GM18499 (cell line): Measurements from ENCODE around the gene RBMS3.
"Not testable (repeated sequence)": the region's sequence is repeated elsewhere in the genome, so short reads cannot be mapped to it uniquely, and the experiment has no call there.

ENCODE experiments used
- ATAC-seq: cut with Tn5 transposase; IDR thresholded peaks from one replicate; pipeline ENCODE4 v1.9.1; 2021; ENCODE audit warnings: moderate number of reproducible peaks; ENCODE audit not compliant: insufficient read depth, unreplicated experiment

RBMS3 gene

DNA sequence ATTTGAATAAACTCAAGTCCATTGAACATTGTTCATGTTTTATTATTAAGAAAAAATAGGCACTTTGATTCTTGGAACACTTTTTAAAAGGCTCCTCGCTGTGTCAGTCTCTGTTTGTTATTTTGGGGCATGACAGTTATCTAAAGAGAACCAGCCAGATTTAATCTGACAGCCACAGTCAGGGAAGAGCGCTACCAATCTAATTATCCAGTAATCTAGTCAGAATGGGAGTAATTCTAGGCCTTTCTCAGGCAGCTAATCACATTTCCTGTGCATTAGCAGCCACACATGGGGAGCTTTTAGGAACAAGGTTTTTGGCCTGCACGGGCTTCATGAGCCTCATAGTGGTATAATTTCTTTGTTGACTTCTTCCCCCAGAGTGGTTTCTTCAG, 362.2 kb downstream of the RBMS3 start:
- no peak for ATAC-seq

DNA sequence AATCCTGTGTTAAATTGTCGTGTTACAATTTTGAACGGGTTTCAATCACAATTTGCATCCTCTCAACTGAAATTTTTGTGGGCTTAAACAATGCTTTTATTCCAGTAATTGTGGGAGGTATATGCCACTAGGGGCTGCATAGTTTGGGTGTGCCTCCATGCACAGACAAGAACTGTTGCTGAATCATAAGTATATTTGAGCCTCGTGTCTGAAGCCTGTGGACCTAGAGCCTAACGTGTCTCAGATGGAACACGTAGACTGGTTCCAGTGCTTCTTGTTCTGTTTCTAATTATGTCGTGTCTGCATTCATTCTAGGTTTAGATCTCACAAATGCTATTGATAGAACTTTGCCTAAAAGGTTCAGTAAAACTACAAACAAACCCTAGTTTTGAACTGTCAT, 363.4 kb downstream of the RBMS3 start:
- no peak for ATAC-seq

DNA sequence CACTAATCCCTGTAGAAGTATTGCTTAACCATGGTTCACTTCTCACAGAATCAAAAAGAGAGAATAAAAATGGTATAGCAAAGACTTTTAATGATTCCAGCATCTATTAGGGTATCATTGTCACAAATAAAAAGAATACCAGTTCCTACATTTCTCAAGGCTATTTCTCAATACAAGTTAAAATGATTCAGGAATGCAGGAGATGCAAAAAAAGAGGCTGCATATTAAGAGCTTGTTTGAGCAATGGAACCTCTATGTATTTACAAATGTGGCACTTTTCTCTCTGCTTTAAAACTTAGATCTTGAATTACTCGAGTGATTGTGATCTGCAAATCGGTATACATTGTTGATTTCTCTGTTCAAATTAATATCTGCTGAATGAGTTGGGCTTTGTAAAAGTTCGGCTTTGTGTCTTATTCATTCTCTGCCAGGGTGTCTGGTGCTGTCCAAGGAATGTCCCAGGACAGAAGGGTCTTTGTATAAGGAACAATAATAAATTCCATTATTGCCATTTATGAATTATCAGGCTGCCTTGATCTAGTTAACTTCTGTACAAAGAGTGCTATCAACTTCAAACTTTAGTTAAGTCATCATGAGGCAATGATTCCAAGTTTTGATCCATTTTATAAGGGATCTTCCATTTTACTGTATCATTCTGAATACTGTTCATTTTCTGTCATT, 364.2 kb downstream of the RBMS3 start:
- no peak for ATAC-seq

DNA sequence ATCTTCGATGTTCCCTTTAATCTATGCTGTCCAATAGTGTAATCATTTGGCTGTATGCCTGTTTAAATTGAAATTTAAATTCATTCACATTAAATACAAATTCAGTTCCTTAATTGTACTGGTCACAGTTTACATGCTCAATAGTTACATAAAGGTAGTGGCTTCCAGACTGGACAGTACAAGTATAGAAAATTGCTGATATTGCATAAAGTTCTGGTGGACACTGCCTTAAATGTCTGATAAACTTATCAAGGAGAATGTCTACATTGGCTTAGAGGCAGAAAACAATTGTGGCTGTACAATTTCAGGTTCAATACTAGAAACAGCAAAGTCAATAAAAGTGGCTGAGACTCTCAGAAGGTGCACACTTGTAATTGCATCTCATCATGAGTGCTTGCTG, 365.2 kb downstream of the RBMS3 start:
- ATAC-seq = no peak

DNA sequence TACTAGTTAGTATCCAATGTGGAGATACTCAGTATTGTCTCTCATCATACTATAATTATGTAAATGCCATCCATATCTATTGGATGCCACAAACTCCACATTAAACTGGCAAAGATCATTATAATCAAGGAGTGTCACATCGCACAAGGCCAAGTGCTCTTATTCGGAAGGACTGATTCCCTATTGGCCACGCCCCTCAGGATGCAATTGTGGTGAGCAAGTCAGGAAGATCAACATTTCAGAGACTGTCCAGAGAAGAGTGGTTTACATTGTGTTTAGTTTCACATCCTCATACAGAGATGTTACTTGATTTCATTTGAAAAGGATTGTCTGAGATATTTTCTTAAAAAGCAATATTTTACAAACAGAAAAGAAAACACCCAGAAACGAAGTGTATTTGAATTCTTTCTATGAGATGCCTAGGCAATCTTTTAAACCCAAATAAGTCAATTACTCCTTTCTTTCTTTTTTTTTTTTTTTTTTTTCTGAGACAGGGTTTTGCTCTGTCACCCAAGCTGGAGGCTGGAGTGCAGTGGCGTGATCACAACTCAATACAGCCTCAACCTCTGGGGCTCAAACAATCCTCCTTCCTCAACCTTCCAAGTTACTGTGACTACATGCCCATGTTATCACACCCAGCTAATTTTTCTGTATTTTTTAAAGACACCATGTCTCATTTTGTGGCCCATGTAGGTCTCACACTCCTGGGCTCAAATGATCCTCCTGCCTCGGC, 369.1 kb downstream of the RBMS3 start:
- ATAC-seq = peak; percentile 75

DNA sequence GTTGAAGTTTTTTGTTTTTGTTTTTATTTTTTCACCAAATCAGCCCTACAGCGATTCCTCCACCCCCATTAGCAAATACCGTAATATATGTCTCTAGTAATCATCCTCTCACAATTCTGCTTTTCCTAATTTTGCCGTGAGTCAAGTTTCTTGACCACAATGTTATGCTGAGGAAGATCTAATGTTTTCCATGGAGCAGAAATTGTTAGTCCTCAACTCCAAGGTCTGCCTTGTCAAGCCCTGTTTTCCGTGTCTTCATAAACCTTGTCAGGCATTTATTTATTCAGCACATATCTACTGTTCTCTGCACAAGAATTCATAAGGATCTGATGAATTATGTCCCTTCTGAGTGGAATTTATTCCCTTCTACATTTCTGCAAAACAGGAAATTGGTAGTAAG, 372.8 kb downstream of the RBMS3 start:
- ATAC-seq = no peak

DNA sequence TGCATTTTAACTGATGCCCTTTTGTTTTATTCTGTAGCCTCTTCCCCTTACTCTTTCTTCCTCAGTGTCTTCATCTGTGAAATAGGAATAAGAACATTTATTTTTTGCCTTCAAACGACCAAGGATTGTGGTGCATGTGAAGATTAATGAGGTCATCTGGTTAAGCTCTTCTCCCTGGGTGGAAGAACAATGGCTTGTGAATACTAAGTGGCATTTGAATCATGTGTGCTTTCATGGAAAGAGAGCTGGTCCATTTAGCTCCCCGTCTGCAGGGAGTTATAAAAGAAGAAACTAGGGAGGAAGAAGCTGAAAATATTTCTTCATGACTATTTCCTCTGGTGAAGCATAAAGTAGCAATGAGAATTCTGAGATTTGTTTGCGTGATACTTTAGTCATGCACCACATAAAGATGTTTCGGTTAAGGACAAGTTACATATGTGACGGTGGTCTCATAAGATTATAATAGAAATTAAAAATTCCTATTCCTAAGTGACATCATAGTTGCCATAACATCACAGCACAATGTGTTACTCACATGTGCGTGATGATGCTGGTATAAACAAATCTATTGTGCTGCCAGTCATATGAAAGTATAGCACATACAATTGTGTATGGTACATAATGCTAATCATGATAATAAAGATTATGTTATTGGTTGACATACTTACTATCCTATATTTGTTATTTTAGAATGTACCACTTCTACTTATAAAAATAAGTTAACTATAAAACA, 374.3 kb downstream of the RBMS3 start:
- ATAC-seq = no peak

DNA sequence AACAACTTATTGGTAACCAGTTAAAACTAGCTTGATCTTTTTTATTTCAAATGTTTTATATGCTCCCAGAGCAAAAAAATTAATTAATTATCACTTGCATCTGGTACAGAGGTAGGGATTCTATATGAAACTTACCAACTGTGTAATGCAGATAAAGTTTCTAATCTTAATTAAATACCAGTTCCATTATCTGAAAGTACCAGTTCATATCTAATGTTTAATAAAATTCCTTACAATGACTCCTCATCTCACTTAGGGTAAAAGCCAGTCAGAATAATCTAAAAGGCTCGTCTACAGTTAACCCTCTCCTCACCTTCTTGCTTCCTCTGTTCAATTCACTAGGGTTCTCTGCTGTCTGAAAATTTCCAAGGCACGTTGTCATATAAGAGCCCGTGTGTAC, 384.8 kb downstream of the RBMS3 start:
- no peak for ATAC-seq

DNA sequence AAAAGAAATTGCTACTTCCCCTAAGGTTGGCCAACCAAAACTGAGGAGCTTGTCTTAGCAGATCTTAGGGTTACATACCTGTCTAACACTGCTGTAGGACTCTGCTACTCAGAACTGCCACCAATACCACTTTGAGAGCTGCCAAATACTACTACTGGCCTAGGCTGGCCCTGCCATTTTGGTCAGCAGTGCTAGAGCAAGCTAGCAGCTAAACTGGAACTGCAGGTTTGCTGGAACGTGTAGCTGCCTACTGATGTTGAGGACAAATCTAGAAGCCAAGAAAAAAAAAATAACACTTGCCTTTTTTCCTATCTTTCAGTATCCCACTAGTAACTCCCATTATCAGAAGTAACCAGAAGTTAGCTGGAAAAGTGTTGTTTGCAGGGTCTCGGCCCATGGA, 387.4 kb downstream of the RBMS3 start:
- ATAC-seq = no peak

DNA sequence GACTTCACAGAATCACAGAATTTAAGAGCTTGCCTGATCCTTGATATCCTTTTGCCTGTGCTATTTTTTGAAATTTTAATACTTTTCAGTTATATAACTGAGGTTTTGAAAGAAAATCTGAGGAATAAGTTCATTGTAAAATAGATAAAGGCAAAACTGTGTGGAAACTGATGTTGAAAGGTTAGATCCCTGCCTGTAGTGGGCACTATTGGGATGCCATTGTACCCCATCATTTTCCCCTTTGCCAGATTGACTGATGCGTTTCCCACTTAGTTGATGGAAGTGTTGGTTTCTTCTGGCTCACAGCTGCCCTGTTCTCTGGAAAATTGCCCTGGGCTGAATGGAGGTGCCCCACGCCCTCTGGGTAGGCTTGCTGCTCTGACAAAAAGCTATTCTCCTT, 387.9 kb downstream of the RBMS3 start:
- ATAC-seq = no peak

DNA sequence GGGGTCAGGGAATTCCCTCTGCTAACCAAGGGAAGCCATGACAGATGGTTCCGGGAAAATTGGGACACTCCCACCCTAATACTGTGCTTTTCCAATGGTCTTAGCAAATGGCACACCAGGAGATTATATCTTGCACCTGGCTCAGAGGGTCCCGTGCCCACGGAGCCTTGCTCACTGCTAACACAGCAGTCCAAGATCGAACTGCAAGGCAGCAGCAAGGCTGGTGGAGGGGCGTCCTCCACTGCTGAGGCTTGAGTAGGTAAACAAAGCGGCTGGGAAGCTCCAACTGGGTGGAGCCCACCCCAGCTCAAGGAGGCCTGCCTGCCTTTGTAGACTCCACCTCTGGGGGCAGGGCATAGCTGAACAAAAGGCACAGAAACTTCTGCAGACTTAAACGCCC, 389.6 kb downstream of the RBMS3 start:
- not testable (repeated sequence) for ATAC-seq

DNA sequence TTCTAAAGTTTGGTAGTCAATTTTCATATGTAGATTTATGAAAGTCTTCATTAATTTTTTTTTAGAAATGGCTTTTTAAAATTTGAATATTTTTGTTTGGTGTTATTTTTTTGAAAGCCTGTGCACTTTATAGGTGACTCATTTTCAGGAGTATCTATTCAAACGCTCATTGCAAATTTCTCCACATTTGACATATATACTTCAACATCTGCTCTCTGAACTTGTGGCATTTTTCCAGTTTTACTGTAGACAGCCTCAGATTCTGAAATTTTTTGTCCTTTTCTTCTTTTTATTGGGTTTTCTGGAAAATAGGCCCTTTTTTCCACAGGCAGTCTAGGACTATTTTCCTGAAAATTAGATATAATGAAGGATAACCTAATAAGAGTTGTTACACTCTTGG, 396.6 kb downstream of the RBMS3 start:
- ATAC-seq = no peak

DNA sequence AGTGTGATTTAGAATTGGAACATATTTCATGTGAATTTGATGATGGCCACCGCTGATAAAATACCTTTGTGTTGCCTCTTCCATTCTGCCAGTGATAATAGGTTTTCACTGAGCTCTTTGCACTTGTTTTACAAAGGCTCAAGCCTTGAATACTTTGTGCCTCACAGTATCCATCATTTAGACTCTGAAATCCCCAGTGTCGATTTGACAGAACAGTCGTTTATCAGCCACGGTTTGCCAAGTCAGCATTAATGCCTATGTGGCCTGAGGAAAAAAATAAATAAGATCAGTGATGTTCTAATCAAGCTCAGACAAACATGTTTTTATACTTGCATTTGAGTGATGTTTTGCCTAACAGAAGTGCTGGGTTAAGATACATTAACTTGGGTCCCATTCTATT, 399.1 kb downstream of the RBMS3 start:
- no peak for ATAC-seq

DNA sequence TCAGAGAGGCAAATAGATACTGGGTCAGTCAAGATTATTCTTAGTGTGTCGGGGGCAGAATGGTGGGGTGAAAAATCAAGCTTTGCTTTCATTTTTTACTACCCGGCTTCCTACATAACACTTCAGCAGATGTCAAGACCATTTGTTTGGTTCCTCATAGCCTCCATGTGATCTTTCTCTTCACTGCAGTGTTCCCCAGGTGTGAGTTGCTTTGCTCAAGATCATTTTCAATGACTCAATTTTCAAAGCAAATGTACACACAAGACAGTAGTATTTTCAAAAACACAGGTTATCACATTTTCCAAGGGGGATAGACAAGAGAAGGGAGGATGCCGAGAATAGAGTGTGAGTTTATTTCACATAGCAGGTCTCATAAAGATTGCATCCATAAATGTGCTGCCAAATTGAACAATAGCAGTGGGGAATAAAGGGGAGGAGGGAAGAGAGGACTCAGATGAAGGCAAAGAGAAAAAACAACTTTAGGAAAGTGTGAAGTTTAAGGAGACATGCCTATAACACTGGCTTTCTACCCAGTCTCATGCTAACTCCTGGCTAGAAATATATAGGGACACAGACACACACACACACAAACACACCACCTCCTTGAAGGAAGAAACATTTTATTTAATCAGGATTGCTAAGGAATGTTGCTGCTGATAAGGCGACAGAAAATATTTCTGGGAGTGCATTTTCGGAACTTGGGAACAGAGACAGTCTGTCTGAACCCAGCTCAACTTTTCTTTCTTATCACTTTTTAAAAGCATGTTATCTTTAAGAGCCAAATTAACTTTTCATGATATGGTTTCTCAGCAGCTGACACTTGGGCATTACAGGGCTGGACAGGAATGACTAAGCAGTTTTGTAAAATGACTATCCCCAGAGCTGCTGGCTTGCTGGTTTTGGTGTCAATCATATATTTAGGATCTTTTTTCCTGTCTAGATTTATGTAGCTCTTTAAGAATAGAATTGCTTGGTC, 402.4 kb downstream of the RBMS3 start:
- ATAC-seq = peak; percentile 34

DNA sequence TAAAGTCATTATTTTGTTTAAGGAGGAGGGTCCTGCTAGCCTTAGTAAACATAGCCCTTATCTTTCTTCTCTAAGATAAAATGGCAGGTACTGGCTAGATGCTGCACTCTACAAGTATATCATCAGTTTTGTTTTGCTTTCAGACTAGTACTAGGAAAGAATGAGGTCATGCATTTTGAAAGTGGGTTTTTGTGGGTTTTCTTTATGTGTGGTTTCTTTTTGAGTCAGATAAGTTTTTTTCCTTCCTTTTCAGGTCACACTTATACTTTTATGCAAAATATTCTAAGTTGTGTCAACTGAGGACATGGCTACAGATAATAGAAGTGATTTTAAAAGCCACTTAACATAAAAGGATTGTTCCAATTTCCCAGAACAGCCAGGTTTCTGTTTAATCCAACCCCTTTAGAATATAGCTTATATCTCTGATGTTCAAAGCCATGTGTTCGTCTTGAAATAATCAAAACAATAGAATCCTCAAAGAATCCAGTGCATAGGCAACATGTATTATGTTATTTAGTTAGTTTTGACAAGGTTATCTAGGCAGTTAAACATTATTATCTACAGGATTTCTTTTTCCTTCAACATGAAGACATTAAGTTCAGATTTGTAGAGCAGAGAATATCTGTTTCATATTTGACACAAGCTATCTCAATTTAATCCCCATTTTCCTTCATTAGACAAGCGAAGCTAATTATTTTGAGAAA, 406.2 kb downstream of the RBMS3 start:
- peak; percentile 99 for ATAC-seq

DNA sequence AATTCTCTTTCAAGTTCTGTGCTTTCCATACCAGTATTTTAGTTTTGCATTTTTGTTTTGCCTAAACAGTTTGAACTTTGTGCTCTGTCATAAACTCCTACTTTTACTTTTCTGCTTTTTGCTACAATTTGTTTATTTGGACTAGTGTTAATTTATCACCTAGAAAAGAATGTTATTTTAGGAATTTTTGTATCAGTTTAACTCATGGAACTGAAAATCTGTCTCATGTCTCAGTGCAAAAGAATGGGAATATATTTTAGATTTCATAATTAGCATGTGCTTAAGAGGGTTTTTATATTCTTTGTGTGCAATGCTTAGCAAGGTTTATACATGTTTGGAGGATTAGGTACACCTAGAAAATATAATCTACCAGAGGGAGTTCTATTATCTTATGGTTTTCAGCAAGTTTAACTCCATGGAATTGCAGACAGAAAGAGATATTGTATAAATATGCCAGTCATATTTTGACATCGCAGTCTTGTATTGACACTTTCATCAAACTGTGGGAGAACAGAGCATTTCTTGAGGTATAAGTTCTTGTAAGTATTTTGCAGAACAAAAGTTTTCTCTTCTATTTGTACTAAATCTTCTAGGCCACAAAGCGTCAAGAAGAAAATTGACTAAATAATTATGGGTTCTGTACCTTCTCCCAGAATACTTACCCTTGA, 409.9 kb downstream of the RBMS3 start:
- no peak for ATAC-seq

DNA sequence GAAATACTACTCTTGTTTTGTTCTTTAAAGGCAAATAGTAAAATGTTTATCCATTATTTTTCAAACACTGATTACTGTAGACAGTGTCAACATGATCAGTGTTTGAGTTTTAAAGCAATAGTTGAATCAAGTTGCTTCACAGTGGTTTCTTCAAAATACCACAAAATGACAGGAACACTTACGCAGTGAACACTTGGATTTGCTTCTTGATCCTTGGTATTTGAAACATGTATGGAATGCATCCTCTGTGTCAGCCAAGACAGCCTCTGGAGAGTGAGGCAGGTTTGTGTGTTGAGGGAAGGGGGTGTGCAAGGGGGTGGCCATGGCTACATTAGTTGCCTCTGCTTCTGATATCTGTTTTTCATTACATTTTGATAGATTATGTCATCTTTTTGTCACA, 413.0 kb downstream of the RBMS3 start:
- no peak for ATAC-seq

DNA sequence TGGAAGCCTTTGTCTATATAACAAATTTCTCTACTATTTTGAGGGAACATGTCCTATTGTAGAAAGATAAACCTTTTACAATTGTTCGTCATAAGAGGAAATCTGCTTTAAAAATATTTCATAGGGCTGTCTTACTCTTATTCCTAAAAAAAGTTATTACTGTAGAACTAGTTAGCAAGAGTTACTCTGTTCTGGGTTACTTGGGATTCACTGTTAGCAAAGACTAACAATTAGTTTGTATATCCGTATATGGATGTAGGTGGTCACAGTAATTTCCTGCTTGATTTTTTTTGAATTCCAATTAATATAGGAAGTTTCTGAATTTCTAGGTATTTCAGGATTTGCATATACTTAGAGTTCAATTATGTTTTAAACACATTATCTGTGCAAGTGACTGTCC, 413.5 kb downstream of the RBMS3 start:
- ATAC-seq = no peak

DNA sequence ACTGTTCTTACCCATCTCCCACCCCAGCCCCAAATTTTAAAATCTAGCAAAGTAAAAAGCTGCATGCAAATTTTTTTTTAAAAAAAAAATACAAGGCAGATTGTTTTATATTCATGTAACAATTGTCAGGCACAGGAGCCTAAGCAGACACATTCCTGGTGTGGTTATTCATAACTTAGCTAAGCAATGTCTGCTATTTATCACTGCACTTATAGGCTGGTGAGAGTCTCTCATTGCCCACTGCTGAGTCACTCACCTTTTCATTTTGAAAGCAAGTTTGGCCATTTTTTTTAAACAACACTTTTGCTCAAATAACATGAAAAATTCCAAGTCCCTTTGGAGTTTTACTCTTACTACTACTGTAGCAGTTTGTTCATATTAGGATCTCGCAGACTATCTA, 413.9 kb downstream of the RBMS3 start:
- no peak for ATAC-seq
